GM23338 (cell line): ENCODE results near the gene DYNLRB1. TPM values are rescaled to one million over a fixed set of nuclear protein-coding genes. Genes with fewer than 3 reads are reported as not detected.

Experiments
- ATAC-seq: fragments of 200-7000 bp; cut with Tn5 transposase; 3 replicates; pipeline ENCODE4 v1.9.1; 2020
- DNase-seq: peaks from one replicate; pipeline ENCODE4 v3.0.0-alpha.2; 2015; ENCODE audit warnings: low spot score
- H2AFZ ChIP-seq: fragments of 200-600 bp; sonication (generic); 2 replicates; pipeline ENCODE4 v1.8.0; 2016; ENCODE audit warnings: antibody characterized with exemption, mild to moderate bottlenecking, moderate library complexity
- H3F3A ChIP-seq: fragments of 200-600 bp; sonication (generic); replicated peaks from 2 replicates; pipeline ENCODE4 v1.8.0; 2017; ENCODE audit warnings: antibody characterized with exemption, mixed run types, low read depth
- H3K27ac ChIP-seq: fragments of 200-600 bp; sonication (generic); 2 replicates; pipeline ENCODE4 v1.6.1; 2016; ENCODE audit warnings: low read depth
- H3K27me3 ChIP-seq: fragments of 200-600 bp; sonication (generic); 2 replicates; pipeline ENCODE4 v1.8.0; 2016; ENCODE audit warnings: mild to moderate bottlenecking, mixed run types, moderate library complexity; ENCODE audit not compliant: insufficient read depth
- H3K36me3 ChIP-seq: fragments of 200-600 bp; sonication (generic); 2 replicates; pipeline ENCODE4 v1.8.0; 2016; ENCODE audit warnings: mild to moderate bottlenecking; ENCODE audit not compliant: insufficient read depth
- H3K4me1 ChIP-seq: fragments of 200-600 bp; sonication (generic); 2 replicates; pipeline ENCODE4 v1.8.0; 2016; ENCODE audit warnings: mild to moderate bottlenecking, moderate library complexity; ENCODE audit not compliant: insufficient read depth
- H3K4me2 ChIP-seq: fragments of 200-600 bp; sonication (generic); 2 replicates; pipeline ENCODE4 v1.7.1; 2017; ENCODE audit warnings: mixed run types
- H3K4me3 ChIP-seq: fragments of 200-600 bp; sonication (generic); 2 replicates; pipeline ENCODE4 v1.6.1; 2016; ENCODE audit warnings: mixed run types
- H3K79me2 ChIP-seq: fragments of 200-600 bp; sonication (generic); replicated peaks from 2 replicates; pipeline ENCODE4 v1.8.0; 2017; ENCODE audit warnings: mild to moderate bottlenecking; ENCODE audit not compliant: insufficient read depth
- H3K9me2 ChIP-seq: fragments of 200-600 bp; sonication (generic); 2 replicates; pipeline ENCODE4 v1.8.0; 2017; ENCODE audit not compliant: insufficient read depth
- H4K20me1 ChIP-seq: fragments of 200-600 bp; sonication (generic); replicated peaks from 2 replicates; pipeline ENCODE4 v1.8.0; 2017; ENCODE audit warnings: mild to moderate bottlenecking; ENCODE audit not compliant: insufficient read depth
- H3K27ac Mint-ChIP-seq: 2 replicates; pipeline ENCODE4 v1.8.0; 2020; ENCODE audit warnings: inconsistent platforms, mild to moderate bottlenecking, moderate library complexity, mixed read lengths
- H3K27me3 Mint-ChIP-seq: 3 replicates; pipeline ENCODE4 v1.8.0; 2022; ENCODE audit warnings: low read depth, mild to moderate bottlenecking, moderate library complexity, mixed read lengths, inconsistent platforms; ENCODE audit not compliant: insufficient read depth, poor library complexity
- H3K36me3 Mint-ChIP-seq: 3 replicates; pipeline ENCODE4 v1.8.0; 2021; ENCODE audit warnings: low read depth, mild to moderate bottlenecking, inconsistent platforms, moderate library complexity, mixed read lengths
- H3K4me1 Mint-ChIP-seq: 3 replicates; pipeline ENCODE4 v1.8.0; 2020; ENCODE audit warnings: mild to moderate bottlenecking, inconsistent platforms, mixed read lengths
- H3K4me3 Mint-ChIP-seq: 3 replicates; pipeline ENCODE4 v1.8.0; 2021; ENCODE audit warnings: moderate library complexity, mild to moderate bottlenecking, inconsistent platforms, mixed read lengths
- H3K9me3 Mint-ChIP-seq: 3 replicates; pipeline ENCODE4 v1.8.0; 2020; ENCODE audit warnings: moderate library complexity, mild to moderate bottlenecking, inconsistent platforms, mixed read lengths
- CREB1 ChIP-seq: fragments of 250-450 bp; sonication (Bioruptor Pico); IDR thresholded peaks from 2 replicates; pipeline ENCODE4 v1.5.0; 2020; ENCODE audit warnings: low read depth, mild to moderate bottlenecking, moderate library complexity
- EZH2 ChIP-seq: fragments of 200-600 bp; sonication (generic); IDR thresholded peaks from one replicate; pipeline ENCODE4 v1.8.0; 2017; ENCODE audit warnings: antibody characterized with exemption, mild to moderate bottlenecking, low read depth; ENCODE audit not compliant: unreplicated experiment
- EZH2phosphoT487 ChIP-seq: fragments of 200-600 bp; sonication (generic); IDR thresholded peaks from one replicate; pipeline ENCODE4 v1.8.1; 2018; ENCODE audit warnings: antibody characterized with exemption; ENCODE audit not compliant: unreplicated experiment
- JUNB ChIP-seq: IDR thresholded peaks from one replicate; pipeline ENCODE4 v1.6.1; 2016; ENCODE audit warnings: antibody characterized with exemption; ENCODE audit not compliant: unreplicated experiment
- NANOG ChIP-seq: IDR thresholded peaks from 2 replicates; pipeline ENCODE4 v1.6.1; 2016; ENCODE audit warnings: antibody characterized with exemption, borderline replicate concordance
- POLR2AphosphoS5 ChIP-seq: IDR thresholded peaks from 2 replicates; pipeline ENCODE4 v1.6.1; 2016; ENCODE audit warnings: antibody characterized with exemption, low read depth
- STAT1 ChIP-seq: IDR thresholded peaks from one replicate; pipeline ENCODE4 v1.6.1; 2016; ENCODE audit warnings: antibody characterized with exemption; ENCODE audit not compliant: unreplicated experiment
- ZNF114 ChIP-seq: fragments of 250-450 bp; sonication (Bioruptor Pico); IDR thresholded peaks from 2 replicates; pipeline ENCODE4 v1.5.0; 2020; ENCODE audit warnings: mild to moderate bottlenecking, moderate library complexity
- ZNF331 ChIP-seq: fragments of 250-450 bp; sonication (Bioruptor Pico); IDR thresholded peaks from 2 replicates; pipeline ENCODE4 v1.5.0; 2020; ENCODE audit warnings: low read depth, mild to moderate bottlenecking, moderate library complexity
- polyA plus RNA-seq: library from polyadenylated mRNA; unstranded; fragments of >200 nt; fragmentation: Nextera tagmentation; extraction: Ambion mirVana; gene quantifications from 2 replicates; pipeline ENCODE4 v1.2.1, GENCODE V29; 2016
- total RNA-seq: library from RNA; depleted of rRNA; stranded (reverse); fragments of >200 nt; shearing (Covaris generic); gene quantifications from 2 replicates; pipeline ENCODE4 v1.2.3, GENCODE V29; 2014
- TF ChIP-seq, protein P1 (sequence below), 2 experiments: fragments of 200-600 bp in 1 of 2; sonication (generic) in 1 of 2; conservative IDR thresholded peaks; 2 replicates each; pipeline versions ENCODE4 v1.5.1 to v1.6.1; 2016 to 2017; ENCODE audit warnings: antibody characterized with exemption in 2 of 2, low read depth in 2 of 2, mild to moderate bottlenecking in 2 of 2, moderate library complexity in 1 of 2
- TF ChIP-seq, protein P2 (sequence below): IDR thresholded peaks from 2 replicates; pipeline ENCODE4 v1.6.1; 2016; ENCODE audit warnings: antibody characterized with exemption
- TF ChIP-seq, protein P3 (sequence below): fragments of 250-450 bp; sonication (Bioruptor Pico); IDR thresholded peaks from 2 replicates; pipeline ENCODE4 v1.5.0; 2020; ENCODE audit warnings: mild to moderate bottlenecking, moderate library complexity
- TF ChIP-seq, protein P4 (sequence below): IDR thresholded peaks from one replicate; pipeline ENCODE4 v1.6.1; 2018; ENCODE audit warnings: antibody characterized with exemption; ENCODE audit not compliant: unreplicated experiment

Gene DYNLRB1
- total and polyA plus RNA-seq, 2 experiments from 2014 or later = 107 to 376 TPM

DNA sequence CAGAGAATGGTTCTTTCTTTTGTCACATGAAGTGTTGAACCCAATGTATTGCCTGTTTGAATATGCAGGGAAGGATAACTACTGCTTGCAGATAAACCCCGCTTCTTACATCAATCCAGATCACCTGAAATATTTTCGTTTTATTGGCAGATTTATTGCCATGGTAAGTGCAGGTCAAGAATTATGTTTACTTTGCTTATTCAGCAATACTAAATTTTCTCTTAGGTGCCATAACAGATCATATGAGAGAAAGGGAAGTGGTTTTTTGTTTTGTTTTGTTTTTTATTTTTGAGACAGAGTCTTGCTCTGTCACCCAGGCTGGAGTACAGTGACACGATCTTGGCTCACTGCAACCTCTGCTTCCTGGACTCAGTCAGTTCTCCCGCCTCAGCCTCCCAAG lies 36.6 kb upstream of the DYNLRB1 start:
- peaks cover 16% of the 10 kb centered on the region; the same call in 2 of the 3 replicates for H3K9me3 Mint-ChIP-seq
- TF ChIP-seq, protein P1, sequence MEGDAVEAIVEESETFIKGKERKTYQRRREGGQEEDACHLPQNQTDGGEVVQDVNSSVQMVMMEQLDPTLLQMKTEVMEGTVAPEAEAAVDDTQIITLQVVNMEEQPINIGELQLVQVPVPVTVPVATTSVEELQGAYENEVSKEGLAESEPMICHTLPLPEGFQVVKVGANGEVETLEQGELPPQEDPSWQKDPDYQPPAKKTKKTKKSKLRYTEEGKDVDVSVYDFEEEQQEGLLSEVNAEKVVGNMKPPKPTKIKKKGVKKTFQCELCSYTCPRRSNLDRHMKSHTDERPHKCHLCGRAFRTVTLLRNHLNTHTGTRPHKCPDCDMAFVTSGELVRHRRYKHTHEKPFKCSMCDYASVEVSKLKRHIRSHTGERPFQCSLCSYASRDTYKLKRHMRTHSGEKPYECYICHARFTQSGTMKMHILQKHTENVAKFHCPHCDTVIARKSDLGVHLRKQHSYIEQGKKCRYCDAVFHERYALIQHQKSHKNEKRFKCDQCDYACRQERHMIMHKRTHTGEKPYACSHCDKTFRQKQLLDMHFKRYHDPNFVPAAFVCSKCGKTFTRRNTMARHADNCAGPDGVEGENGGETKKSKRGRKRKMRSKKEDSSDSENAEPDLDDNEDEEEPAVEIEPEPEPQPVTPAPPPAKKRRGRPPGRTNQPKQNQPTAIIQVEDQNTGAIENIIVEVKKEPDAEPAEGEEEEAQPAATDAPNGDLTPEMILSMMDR (conservative IDR thresholded peaks at IDR 0.05; ENCODE audit: low read depth in 2 of 2) = no peak
- TF ChIP-seq EZH2phosphoT487 = no peak
- TF ChIP-seq CREB1 (CRISPR knock-in tag) = no peak
- TF ChIP-seq, protein P2, sequence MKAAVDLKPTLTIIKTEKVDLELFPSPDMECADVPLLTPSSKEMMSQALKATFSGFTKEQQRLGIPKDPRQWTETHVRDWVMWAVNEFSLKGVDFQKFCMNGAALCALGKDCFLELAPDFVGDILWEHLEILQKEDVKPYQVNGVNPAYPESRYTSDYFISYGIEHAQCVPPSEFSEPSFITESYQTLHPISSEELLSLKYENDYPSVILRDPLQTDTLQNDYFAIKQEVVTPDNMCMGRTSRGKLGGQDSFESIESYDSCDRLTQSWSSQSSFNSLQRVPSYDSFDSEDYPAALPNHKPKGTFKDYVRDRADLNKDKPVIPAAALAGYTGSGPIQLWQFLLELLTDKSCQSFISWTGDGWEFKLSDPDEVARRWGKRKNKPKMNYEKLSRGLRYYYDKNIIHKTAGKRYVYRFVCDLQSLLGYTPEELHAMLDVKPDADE = no peak
- TF ChIP-seq EZH2 = no peak
- TF ChIP-seq NANOG = no peak
- TF ChIP-seq, protein P3, sequence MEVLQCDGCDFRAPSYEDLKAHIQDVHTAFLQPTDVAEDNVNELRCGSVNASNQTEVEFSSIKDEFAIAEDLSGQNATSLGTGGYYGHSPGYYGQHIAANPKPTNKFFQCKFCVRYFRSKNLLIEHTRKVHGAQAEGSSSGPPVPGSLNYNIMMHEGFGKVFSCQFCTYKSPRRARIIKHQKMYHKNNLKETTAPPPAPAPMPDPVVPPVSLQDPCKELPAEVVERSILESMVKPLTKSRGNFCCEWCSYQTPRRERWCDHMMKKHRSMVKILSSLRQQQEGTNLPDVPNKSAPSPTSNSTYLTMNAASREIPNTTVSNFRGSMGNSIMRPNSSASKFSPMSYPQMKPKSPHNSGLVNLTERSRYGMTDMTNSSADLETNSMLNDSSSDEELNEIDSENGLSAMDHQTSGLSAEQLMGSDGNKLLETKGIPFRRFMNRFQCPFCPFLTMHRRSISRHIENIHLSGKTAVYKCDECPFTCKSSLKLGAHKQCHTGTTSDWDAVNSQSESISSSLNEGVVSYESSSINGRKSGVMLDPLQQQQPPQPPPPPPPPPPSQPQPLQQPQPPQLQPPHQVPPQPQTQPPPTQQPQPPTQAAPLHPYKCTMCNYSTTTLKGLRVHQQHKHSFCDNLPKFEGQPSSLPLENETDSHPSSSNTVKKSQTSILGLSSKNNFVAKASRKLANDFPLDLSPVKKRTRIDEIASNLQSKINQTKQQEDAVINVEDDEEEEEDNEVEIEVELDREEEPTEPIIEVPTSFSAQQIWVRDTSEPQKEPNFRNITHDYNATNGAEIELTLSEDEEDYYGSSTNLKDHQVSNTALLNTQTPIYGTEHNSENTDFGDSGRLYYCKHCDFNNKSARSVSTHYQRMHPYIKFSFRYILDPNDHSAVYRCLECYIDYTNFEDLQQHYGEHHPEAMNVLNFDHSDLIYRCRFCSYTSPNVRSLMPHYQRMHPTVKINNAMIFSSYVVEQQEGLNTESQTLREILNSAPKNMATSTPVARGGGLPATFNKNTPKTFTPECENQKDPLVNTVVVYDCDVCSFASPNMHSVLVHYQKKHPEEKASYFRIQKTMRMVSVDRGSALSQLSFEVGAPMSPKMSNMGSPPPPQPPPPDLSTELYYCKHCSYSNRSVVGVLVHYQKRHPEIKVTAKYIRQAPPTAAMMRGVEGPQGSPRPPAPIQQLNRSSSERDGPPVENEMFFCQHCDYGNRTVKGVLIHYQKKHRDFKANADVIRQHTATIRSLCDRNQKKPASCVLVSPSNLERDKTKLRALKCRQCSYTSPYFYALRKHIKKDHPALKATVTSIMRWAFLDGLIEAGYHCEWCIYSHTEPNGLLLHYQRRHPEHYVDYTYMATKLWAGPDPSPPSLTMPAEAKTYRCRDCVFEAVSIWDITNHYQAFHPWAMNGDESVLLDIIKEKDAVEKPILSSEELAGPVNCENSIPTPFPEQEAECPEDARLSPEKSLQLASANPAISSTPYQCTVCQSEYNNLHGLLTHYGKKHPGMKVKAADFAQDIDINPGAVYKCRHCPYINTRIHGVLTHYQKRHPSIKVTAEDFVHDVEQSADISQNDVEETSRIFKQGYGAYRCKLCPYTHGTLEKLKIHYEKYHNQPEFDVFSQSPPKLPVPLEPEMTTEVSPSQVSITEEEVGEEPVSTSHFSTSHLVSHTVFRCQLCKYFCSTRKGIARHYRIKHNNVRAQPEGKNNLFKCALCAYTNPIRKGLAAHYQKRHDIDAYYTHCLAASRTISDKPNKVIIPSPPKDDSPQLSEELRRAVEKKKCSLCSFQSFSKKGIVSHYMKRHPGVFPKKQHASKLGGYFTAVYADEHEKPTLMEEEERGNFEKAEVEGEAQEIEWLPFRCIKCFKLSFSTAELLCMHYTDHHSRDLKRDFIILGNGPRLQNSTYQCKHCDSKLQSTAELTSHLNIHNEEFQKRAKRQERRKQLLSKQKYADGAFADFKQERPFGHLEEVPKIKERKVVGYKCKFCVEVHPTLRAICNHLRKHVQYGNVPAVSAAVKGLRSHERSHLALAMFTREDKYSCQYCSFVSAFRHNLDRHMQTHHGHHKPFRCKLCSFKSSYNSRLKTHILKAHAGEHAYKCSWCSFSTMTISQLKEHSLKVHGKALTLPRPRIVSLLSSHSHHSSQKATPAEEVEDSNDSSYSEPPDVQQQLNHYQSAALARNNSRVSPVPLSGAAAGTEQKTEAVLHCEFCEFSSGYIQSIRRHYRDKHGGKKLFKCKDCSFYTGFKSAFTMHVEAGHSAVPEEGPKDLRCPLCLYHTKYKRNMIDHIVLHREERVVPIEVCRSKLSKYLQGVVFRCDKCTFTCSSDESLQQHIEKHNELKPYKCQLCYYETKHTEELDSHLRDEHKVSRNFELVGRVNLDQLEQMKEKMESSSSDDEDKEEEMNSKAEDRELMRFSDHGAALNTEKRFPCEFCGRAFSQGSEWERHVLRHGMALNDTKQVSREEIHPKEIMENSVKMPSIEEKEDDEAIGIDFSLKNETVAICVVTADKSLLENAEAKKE = no peak
- TF ChIP-seq, protein P4, sequence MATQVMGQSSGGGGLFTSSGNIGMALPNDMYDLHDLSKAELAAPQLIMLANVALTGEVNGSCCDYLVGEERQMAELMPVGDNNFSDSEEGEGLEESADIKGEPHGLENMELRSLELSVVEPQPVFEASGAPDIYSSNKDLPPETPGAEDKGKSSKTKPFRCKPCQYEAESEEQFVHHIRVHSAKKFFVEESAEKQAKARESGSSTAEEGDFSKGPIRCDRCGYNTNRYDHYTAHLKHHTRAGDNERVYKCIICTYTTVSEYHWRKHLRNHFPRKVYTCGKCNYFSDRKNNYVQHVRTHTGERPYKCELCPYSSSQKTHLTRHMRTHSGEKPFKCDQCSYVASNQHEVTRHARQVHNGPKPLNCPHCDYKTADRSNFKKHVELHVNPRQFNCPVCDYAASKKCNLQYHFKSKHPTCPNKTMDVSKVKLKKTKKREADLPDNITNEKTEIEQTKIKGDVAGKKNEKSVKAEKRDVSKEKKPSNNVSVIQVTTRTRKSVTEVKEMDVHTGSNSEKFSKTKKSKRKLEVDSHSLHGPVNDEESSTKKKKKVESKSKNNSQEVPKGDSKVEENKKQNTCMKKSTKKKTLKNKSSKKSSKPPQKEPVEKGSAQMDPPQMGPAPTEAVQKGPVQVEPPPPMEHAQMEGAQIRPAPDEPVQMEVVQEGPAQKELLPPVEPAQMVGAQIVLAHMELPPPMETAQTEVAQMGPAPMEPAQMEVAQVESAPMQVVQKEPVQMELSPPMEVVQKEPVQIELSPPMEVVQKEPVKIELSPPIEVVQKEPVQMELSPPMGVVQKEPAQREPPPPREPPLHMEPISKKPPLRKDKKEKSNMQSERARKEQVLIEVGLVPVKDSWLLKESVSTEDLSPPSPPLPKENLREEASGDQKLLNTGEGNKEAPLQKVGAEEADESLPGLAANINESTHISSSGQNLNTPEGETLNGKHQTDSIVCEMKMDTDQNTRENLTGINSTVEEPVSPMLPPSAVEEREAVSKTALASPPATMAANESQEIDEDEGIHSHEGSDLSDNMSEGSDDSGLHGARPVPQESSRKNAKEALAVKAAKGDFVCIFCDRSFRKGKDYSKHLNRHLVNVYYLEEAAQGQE = no peak
- no peak for TF ChIP-seq STAT1
- TF ChIP-seq JUNB = no peak
- no peak for TF ChIP-seq POLR2AphosphoS5
- no peak for TF ChIP-seq ZNF331 (CRISPR knock-in tag)
- no peak for TF ChIP-seq ZNF114 (CRISPR knock-in tag)
- Histone ChIP-seq H3K27me3 (no peaks in the 10 kb centered on the region), H3K4me1 (no peaks in the 10 kb centered on the region), H3K9me2 (no peaks in the 10 kb centered on the region), H3K79me2 (0 out of 2 replicates have a peak, but pooled peaks cover 4% of the 10 kb centered on the region), H3K27ac (no peak overlapping the region), H3K36me3 (peaks cover 45% of the 10 kb centered on the region), H2AFZ (no peak overlapping the region), H4K20me1 (no peaks in the 10 kb centered on the region; the same call in 1 of the 2 replicates), H3K4me2 (no peak overlapping the region), H3F3A (no peaks in the 10 kb centered on the region), H3K4me3 (no peak overlapping the region)
- ATAC-seq (no peak), DNase-seq (no peak)
- no peaks in the 10 kb centered on the region for H3K4me1 Mint-ChIP-seq
- peaks cover 92% of the 10 kb centered on the region for H3K36me3 Mint-ChIP-seq
- H3K4me3 Mint-ChIP-seq = no peak overlapping the region
- peaks cover 3% of the 10 kb centered on the region for H3K27me3 Mint-ChIP-seq
- no peak overlapping the region for H3K27ac Mint-ChIP-seq
